Ascending aorta (tissue), 2 donors: ENCODE measurements around the gene GDAP1L1. TPM values are rescaled to one million over a fixed set of nuclear protein-coding genes. Genes with fewer than 3 reads are reported as not detected.
"Not testable (repeated sequence)": the region's sequence is repeated elsewhere in the genome, so short reads cannot be mapped to it uniquely, and the experiment has no call there.

ENCODE experiments used
- DNase-seq, 2 donors: peaks; one replicate each; pipeline ENCODE4 v3.0.0-alpha.2; 2019; ENCODE audit warnings: low spot score in 2 of 2
- H3K27ac ChIP-seq, 2 donors: fragments of 200-600 bp; sonication (generic); one replicate each; pipeline ENCODE4 v1.5.1; 2016 to 2017; ENCODE audit warnings: mild to moderate bottlenecking in 1 of 2
- H3K27me3 ChIP-seq: fragments of 200-600 bp; sonication (generic); one replicate; pipeline ENCODE4 v1.5.1; 2017
- H3K36me3 ChIP-seq, 2 donors: fragments of 200-600 bp; sonication (generic); one replicate each; pipeline ENCODE4 v1.5.1; 2016
- H3K4me1 ChIP-seq, 2 donors: fragments of 200-600 bp; sonication (generic); one replicate each; pipeline ENCODE4 v1.5.1; 2016 to 2017; ENCODE audit warnings: mild to moderate bottlenecking in 1 of 2
- H3K4me3 ChIP-seq, 2 donors: fragments of 200-600 bp; sonication (generic); one replicate each; pipeline ENCODE4 v1.5.1; 2016 to 2017; ENCODE audit warnings: mild to moderate bottlenecking in 1 of 2
- H3K9me3 ChIP-seq, 2 donors: fragments of 200-600 bp; sonication (generic); one replicate each; pipeline ENCODE4 v1.5.1; 2016
- intact Hi-C: fragments of 100-400 bp; cut with DNase I; formaldehyde crosslinking; loops from one replicate; pipeline ENCODE4 v1.15.1; 2023
- total RNA-seq: library from RNA; depleted of rRNA; stranded (reverse); fragments of >200 nt; gene quantifications from one replicate; pipeline ENCODE4 v1.1.0, GENCODE V29; 2016
- TF ChIP-seq, protein P1 (sequence below), 3 experiments: fragments of 200-600 bp in 2 of 3; fragments of 450-650 bp in 1 of 3; sonication (generic) in 2 of 3; IDR thresholded peaks; one replicate each; pipeline ENCODE4 v1.5.1; 2016 to 2019; ENCODE audit warnings: antibody characterized with exemption in 3 of 3, mild to moderate bottlenecking in 1 of 3, moderate library complexity in 1 of 3

Gene GDAP1L1
- total RNA-seq, 1 donor from 2014 or later, result not detected

DNA sequence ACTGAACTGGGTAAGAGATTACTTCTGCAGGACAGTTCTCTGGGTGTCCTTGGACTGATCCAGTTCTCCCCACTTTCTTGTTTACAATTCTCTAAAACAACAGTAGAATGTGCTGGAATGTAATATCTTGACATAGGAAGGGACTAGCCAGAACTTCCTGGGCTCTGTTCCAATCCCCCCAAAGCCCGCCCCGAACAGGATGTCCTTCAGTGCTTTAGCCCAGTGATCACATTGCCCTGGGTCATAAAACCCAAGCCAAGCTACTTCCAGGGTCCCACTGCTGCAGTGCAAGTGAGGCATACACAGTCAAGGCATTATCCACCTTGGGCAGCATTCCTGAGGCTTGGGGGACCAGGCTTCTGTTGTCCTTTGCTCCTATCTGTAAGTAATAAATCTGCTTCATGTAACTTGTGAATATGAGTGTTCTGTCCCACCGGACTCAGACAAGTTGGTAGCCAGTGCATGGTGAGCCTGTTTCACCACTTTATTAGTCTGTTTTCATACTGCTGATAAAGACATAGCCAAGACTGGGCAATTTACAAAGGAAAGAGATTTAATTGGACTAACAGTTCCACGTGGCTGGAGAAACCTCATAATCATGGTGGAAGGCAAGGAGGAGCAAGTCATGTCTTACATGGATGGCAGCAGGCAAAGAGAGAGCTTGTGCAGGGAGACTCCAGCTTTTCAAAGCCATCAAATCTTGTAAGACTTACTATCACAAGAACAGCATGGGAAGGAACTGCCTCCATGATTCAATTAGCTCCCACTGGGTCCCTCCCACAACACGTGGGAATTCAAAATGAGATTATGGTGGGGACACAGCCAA is 40.4 kb downstream of the GDAP1L1 start:
- no peak overlapping the region for H3K4me3 ChIP-seq
- intact Hi-C loops, result loop anchor here (5.0 kb wide), 1 partner anchor 60 kb away; no protein-coding TSS in a partner anchor
- no peaks in the 10 kb centered on the region for H3K27me3 ChIP-seq
- TF ChIP-seq, protein P1, sequence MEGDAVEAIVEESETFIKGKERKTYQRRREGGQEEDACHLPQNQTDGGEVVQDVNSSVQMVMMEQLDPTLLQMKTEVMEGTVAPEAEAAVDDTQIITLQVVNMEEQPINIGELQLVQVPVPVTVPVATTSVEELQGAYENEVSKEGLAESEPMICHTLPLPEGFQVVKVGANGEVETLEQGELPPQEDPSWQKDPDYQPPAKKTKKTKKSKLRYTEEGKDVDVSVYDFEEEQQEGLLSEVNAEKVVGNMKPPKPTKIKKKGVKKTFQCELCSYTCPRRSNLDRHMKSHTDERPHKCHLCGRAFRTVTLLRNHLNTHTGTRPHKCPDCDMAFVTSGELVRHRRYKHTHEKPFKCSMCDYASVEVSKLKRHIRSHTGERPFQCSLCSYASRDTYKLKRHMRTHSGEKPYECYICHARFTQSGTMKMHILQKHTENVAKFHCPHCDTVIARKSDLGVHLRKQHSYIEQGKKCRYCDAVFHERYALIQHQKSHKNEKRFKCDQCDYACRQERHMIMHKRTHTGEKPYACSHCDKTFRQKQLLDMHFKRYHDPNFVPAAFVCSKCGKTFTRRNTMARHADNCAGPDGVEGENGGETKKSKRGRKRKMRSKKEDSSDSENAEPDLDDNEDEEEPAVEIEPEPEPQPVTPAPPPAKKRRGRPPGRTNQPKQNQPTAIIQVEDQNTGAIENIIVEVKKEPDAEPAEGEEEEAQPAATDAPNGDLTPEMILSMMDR (IDR thresholded peaks at IDR 0.05), result no peak
- H3K9me3 ChIP-seq, result no peaks in the 10 kb centered on the region
- H3K27ac ChIP-seq, result no peak overlapping the region
- no peak for DNase-seq
- no peaks in the 10 kb centered on the region for H3K4me1 ChIP-seq
- peaks cover 0 to 4% of the 10 kb centered on the region in 2 donors for H3K36me3 ChIP-seq

DNA sequence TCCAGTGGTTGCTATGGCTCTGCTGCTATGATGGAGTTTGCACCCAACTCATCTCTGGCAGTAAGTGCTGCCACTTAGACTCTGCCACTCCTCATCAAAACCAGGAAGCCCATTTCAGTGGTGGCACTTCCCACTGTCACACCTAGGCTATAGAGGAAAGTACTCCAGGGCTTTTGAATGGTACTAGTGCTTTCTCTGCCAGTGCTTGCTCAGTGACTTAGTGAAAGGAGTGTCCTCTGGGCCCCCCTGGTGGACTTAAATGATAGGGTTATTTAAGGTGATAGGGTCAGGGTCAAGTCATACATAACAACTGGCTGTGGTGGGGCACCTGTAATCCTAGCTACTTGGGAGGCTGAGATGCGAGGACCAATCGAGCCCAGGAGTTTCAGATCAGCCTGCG is 41.1 kb downstream of the GDAP1L1 start:
- H3K4me1 ChIP-seq, result no peaks in the 10 kb centered on the region
- H3K36me3 ChIP-seq, result peaks cover 0 to 4% of the 10 kb centered on the region in 2 donors
- H3K9me3 ChIP-seq, result no peaks in the 10 kb centered on the region
- H3K27me3 ChIP-seq, result no peaks in the 10 kb centered on the region
- TF ChIP-seq, protein P1 (IDR thresholded peaks at IDR 0.05), result no peak
- no peak overlapping the region for H3K4me3 ChIP-seq
- intact Hi-C loops, result loop anchor here (5.0 kb wide), 1 partner anchor 61 kb away; no protein-coding TSS in a partner anchor
- no peak for DNase-seq
- H3K27ac ChIP-seq, result no peak overlapping the region

DNA sequence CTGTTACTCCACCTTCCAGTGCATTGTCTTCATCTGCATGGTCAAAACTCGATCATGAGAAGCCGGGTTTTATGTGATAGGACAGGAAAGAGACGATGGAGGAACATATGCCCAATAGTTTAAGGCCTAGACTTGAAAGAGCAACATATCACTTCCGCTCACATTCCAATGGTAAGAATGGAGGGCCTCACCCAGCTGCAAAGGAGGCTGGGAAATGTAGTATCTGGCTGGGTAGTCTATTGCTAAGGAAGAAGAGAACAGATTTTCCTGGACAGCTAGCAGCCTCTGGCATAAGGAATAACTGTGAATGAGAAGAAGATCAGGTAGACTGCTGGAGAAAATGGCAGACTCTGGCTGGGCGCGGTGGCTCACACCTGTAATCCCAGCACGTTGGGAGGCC is 44.6 kb downstream of the GDAP1L1 start:
- no peak overlapping the region for H3K4me3 ChIP-seq
- H3K27me3 ChIP-seq, result no peaks in the 10 kb centered on the region
- no peaks in the 10 kb centered on the region for H3K9me3 ChIP-seq
- DNase-seq, result no peak
- TF ChIP-seq, protein P1 (IDR thresholded peaks at IDR 0.05), result no peak
- intact Hi-C loops, result no loop called here
- peaks cover 0 to 4% of the 10 kb centered on the region in 2 donors for H3K36me3 ChIP-seq
- no peak overlapping the region for H3K27ac ChIP-seq
- no peaks in the 10 kb centered on the region for H3K4me1 ChIP-seq

DNA sequence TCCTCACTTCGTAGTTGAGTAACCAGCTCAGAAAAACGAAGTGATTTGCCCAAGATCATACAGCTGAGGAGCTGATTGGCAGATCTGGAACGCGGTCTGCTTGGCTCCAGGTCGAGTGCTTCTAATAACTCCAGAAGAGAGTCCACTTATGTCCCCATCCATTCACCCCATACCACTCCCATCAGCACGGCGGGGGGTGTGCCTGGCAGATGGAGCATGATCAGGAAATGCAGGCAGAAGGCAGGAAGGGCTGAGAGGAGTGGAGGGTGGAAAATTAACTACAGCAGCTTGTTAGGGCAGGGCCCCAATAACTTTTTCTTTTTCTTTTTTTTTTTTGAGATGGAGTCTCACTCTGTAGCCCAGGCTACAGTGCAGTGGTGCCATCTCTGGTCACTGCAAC is 48.9 kb downstream of the GDAP1L1 start:
- H3K9me3 ChIP-seq, result no peaks in the 10 kb centered on the region
- no peaks in the 10 kb centered on the region for H3K27me3 ChIP-seq
- no peak overlapping the region for H3K27ac ChIP-seq
- no peak for DNase-seq
- H3K4me3 ChIP-seq, result no peak overlapping the region
- H3K36me3 ChIP-seq, result no peaks in the 10 kb centered on the region
- TF ChIP-seq, protein P1 (IDR thresholded peaks at IDR 0.05), result no peak
- no peaks in the 10 kb centered on the region for H3K4me1 ChIP-seq
- intact Hi-C loops, result no loop called here

DNA sequence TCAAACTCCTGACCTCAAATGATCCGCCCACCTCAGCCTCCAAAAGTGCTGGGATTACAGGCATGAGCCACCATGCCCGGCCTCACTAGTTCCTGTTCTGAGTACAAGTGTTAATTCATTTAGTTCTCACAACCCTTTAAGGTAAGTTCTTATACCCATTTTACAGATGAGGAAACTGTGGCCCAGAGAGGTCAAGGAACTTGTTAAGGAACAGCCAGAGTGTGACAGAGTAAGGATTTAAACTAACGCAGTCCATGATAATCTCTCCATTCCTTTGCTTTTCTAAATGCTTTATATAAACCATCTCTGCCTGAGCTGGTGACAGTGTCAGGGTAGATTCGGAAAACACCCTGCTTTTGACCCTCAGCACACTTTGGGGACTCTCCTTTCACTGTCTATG is 50.6 kb downstream of the GDAP1L1 start:
- Histone ChIP-seq H3K36me3 (no peaks in the 10 kb centered on the region), H3K4me1 (no peaks in the 10 kb centered on the region), H3K4me3 (no peak overlapping the region), H3K27me3 (no peaks in the 10 kb centered on the region), H3K9me3 (no peaks in the 10 kb centered on the region), H3K27ac (no peak overlapping the region)
- no peak for DNase-seq
- intact Hi-C loops, result no loop called here
- TF ChIP-seq, protein P1 (IDR thresholded peaks at IDR 0.05), result no peak

DNA sequence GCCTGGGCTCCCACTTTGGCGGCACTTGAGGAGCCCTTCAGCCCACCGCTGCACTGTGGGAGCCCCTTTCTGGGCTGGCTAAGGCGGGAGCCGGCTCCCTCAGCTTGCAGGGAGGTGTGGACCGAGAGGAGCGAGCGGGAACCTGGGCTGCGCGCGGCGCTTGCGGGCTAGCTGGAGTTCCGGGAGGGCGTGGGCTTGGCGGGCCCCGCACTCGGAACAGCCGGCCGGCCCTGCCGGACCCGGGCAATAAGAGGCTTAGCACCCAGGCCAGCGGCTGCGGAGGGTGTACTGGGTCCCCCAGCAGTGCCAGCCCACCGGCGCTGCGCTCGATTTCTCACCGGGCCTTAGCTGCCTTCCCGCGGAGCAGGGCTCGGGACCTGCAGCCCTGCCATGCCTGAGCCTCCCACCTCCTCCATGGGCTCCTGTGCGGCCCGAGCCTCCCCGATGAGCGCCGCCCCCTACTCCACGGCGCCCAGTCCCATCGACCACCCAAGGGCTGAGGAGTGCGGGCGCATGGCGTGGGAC is 52.0 kb downstream of the GDAP1L1 start:
- DNase-seq, intact Hi-C loops: not testable (repeated sequence)

More for the DNA sequence above, 52.0 kb downstream of the GDAP1L1 start:
- not testable (repeated sequence) for H3K27ac ChIP-seq, H3K9me3 ChIP-seq, H3K4me1 ChIP-seq, H3K36me3 ChIP-seq, H3K27me3 ChIP-seq, H3K4me3 ChIP-seq
